Measurements from ENCODE around the gene KLHL14. TPM values are rescaled to one million over a fixed set of nuclear protein-coding genes. Genes with fewer than 3 reads are reported as not detected.

Gene KLHL14
- total RNA-seq, 1 donor from 2014 or later, result not detected

- H3K27me3 Mint-ChIP-seq (ENCODE audit: insufficient read depth), result peaks cover 11% of the 10 kb centered on the region
- intact Hi-C loops (cut with micrococcal nuclease), result no loop called here
These were observed 9.5 kb downstream of the KLHL14 start for GRCh38 chr18:32763293-32763692.

DNA sequence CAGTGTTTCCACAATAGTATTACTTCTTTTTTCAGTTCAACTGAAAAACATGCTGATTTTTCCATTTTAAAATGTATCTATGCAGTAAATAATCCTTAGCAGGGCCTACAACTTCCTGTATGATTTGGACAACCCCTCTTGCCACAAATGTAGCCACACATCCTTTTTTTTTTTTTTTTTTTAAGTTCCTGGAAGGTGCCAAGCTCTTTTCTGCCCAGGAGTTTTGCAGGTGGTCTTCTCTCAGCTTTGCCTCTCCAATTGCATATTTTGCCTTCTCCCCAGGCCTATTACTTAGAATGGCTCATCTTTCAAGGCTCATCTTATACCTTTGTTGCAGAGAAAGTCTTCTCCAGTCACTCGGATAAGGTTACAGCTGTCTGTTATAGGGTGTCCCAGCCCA, 11.6 kb downstream of the KLHL14 start:
- intact Hi-C loops (cut with micrococcal nuclease), result no loop called here

More at GRCh38 chr18:32763293-32763692, 9.5 kb downstream of the KLHL14 start:
- no peak for DNase-seq (ENCODE audit: low spot score)
- Mint-ChIP-seq H3K4me3 (no peak overlapping the region), H3K36me3 (ENCODE audit: low read depth) (no peaks in the 10 kb centered on the region), H3K9me3 (no peaks in the 10 kb centered on the region), H3K27ac (no peak overlapping the region), H3K4me1 (ENCODE audit: low read depth) (no peaks in the 10 kb centered on the region)

DNA sequence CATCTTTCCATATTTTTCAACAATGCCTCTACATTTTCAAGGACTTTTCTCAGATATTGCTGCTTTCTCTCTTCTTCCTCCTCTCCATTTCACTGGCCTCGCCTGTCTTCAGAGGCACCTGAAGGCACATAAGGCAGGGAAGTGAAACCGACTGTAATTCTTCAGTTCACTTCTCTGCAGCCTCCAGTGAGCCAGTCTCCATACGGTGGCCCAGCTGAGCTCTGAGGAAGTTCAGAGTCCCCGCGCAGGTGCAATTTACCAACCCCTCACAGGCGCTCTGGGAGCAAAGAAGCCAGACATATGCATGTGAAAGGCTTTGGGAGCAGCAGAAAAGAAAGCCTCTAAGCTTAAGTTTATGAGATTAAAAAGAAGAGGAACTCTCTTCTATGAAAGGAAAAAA, 12.4 kb downstream of the KLHL14 start:
- Mint-ChIP-seq H3K27me3 (ENCODE audit: insufficient read depth) (peaks cover 2% of the 10 kb centered on the region), H3K4me3 (no peak overlapping the region), H3K27ac (no peak overlapping the region), H3K4me1 (ENCODE audit: low read depth) (no peaks in the 10 kb centered on the region), H3K9me3 (no peaks in the 10 kb centered on the region), H3K36me3 (ENCODE audit: low read depth) (no peaks in the 10 kb centered on the region)
- no peak for DNase-seq (ENCODE audit: low spot score)
- intact Hi-C loops (cut with micrococcal nuclease), result no loop called here

More for the DNA sequence above, 11.6 kb downstream of the KLHL14 start:
- no peak overlapping the region for H3K4me3 Mint-ChIP-seq
- DNase-seq (ENCODE audit: low spot score), result no peak
- H3K27me3 Mint-ChIP-seq (ENCODE audit: insufficient read depth), result peaks cover 2% of the 10 kb centered on the region
- H3K27ac Mint-ChIP-seq, result no peak overlapping the region
- H3K9me3 Mint-ChIP-seq, result no peaks in the 10 kb centered on the region
- no peaks in the 10 kb centered on the region for H3K4me1 Mint-ChIP-seq (ENCODE audit: low read depth)
- no peaks in the 10 kb centered on the region for H3K36me3 Mint-ChIP-seq (ENCODE audit: low read depth)

GRCh38 chr18:32759611-32760167, 13.1 kb downstream of the KLHL14 start:
- H3K4me1 Mint-ChIP-seq (ENCODE audit: low read depth), result no peaks in the 10 kb centered on the region
- no peaks in the 10 kb centered on the region for H3K9me3 Mint-ChIP-seq
- H3K27me3 Mint-ChIP-seq (ENCODE audit: insufficient read depth), result peaks cover 2% of the 10 kb centered on the region
- no peak overlapping the region for H3K27ac Mint-ChIP-seq
- DNase-seq (ENCODE audit: low spot score), result no peak
- intact Hi-C loops (cut with micrococcal nuclease), result no loop called here
- H3K36me3 Mint-ChIP-seq (ENCODE audit: low read depth), result no peaks in the 10 kb centered on the region
- no peak overlapping the region for H3K4me3 Mint-ChIP-seq

DNA sequence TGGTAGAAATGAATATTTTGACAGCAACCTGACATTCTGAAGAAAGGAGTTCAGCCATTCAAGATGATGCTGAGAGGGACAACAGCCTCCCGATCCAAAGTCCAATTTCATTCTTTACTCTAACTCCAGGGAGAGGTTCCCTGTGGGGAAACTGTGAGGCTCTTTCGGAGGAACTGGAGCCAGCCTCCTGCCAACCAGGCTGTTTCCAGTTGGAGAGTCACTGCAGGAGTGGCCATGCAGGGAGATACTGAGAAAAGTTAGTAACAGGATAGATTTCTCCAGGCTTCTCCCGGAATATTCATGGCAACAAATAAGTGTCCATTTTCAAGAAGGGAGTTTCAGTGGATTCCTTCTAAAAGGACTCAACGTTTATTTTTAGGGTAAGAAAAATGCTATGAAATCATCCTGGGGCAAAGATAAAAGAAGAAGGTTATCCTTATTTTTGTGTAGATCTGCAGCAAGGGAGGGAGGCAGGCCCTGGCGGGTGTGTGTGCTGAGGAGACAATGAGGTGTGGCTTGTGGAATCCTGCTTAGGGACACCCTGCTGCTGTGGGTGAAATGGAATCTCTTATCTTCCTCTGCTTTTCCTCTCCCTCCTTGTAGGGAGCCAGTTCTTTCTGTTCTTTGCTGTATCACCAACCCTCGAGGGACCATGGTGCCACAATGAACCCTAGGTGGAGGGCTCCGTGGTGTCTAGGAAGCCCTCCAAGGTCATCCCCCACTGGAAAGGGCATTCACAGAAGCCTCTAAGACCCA, 18.1 kb downstream of the KLHL14 start:
- Mint-ChIP-seq H3K9me3 (no peaks in the 10 kb centered on the region), H3K4me1 (ENCODE audit: low read depth) (no peaks in the 10 kb centered on the region), H3K27me3 (ENCODE audit: insufficient read depth) (no peaks in the 10 kb centered on the region), H3K4me3 (no peak overlapping the region), H3K36me3 (ENCODE audit: low read depth) (no peaks in the 10 kb centered on the region), H3K27ac (no peak overlapping the region)
- DNase-seq (ENCODE audit: low spot score), result no peak
- intact Hi-C loops (cut with micrococcal nuclease), result no loop called here

- no peaks in the 10 kb centered on the region for H3K9me3 Mint-ChIP-seq
- no peaks in the 10 kb centered on the region for H3K4me1 Mint-ChIP-seq (ENCODE audit: low read depth)
- H3K36me3 Mint-ChIP-seq (ENCODE audit: low read depth), result no peaks in the 10 kb centered on the region
- H3K4me3 Mint-ChIP-seq, result no peak overlapping the region
- H3K27me3 Mint-ChIP-seq (ENCODE audit: insufficient read depth), result no peaks in the 10 kb centered on the region
- DNase-seq (ENCODE audit: low spot score), result no peak
- intact Hi-C loops (cut with micrococcal nuclease), result no loop called here
- no peak overlapping the region for H3K27ac Mint-ChIP-seq
These were observed 19.1 kb downstream of the KLHL14 start for GRCh38 chr18:32753656-32754260.

GRCh38 chr18:32750328-32750727, 22.5 kb downstream of the KLHL14 start:
- Mint-ChIP-seq H3K36me3 (ENCODE audit: low read depth) (no peaks in the 10 kb centered on the region), H3K4me1 (ENCODE audit: low read depth) (no peaks in the 10 kb centered on the region), H3K9me3 (no peaks in the 10 kb centered on the region), H3K27me3 (ENCODE audit: insufficient read depth) (no peaks in the 10 kb centered on the region), H3K4me3 (no peak overlapping the region), H3K27ac (no peak overlapping the region)
- intact Hi-C loops (cut with micrococcal nuclease), result no loop called here
- no peak for DNase-seq (ENCODE audit: low spot score)

- H3K27ac Mint-ChIP-seq, result no peak overlapping the region
- no peak overlapping the region for H3K4me3 Mint-ChIP-seq
- H3K4me1 Mint-ChIP-seq (ENCODE audit: low read depth), result no peaks in the 10 kb centered on the region
- H3K36me3 Mint-ChIP-seq (ENCODE audit: low read depth), result no peaks in the 10 kb centered on the region
- DNase-seq (ENCODE audit: low spot score), result no peak
- no peaks in the 10 kb centered on the region for H3K27me3 Mint-ChIP-seq (ENCODE audit: insufficient read depth)
- intact Hi-C loops (cut with micrococcal nuclease), result no loop called here
- H3K9me3 Mint-ChIP-seq, result no peaks in the 10 kb centered on the region
These were observed 23.0 kb downstream of the KLHL14 start for GRCh38 chr18:32749809-32750208.

- Mint-ChIP-seq H3K36me3 (ENCODE audit: low read depth) (no peaks in the 10 kb centered on the region), H3K4me1 (ENCODE audit: low read depth) (no peaks in the 10 kb centered on the region), H3K27ac (no peak overlapping the region), H3K4me3 (no peak overlapping the region), H3K27me3 (ENCODE audit: insufficient read depth) (no peaks in the 10 kb centered on the region), H3K9me3 (no peaks in the 10 kb centered on the region)
- intact Hi-C loops (cut with micrococcal nuclease), result no loop called here
- no peak for DNase-seq (ENCODE audit: low spot score)
These were observed 30.2 kb downstream of the KLHL14 start for GRCh38 chr18:32742579-32742978.

DNA sequence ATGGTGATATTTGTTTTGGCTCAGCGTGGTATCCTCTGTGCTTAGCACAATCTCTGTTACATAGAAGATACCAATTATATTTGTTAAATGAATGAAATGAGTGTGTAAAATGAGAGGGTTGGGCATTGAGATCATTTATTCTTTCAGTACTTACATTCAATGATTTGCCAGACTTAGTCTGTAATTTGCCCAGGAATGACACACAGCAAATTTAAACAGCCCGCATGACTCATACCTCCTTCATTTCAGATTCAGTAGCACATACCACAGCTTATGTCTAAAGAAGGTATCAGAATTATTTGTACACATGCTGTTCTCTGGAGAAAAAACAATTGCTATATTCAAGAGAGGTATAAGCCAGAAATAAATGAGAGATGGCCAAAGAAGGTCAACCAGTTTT, 37.0 kb downstream of the KLHL14 start:
- Mint-ChIP-seq H3K27me3 (ENCODE audit: insufficient read depth) (peaks cover 9% of the 10 kb centered on the region), H3K36me3 (ENCODE audit: low read depth) (no peaks in the 10 kb centered on the region), H3K9me3 (no peaks in the 10 kb centered on the region), H3K27ac (no peak overlapping the region), H3K4me1 (ENCODE audit: low read depth) (no peaks in the 10 kb centered on the region), H3K4me3 (no peak overlapping the region)
- DNase-seq (ENCODE audit: low spot score), result no peak
- intact Hi-C loops (cut with micrococcal nuclease), result no loop called here

GRCh38 chr18:32734442-32734841, 38.4 kb downstream of the KLHL14 start:
- intact Hi-C loops (cut with micrococcal nuclease), result no loop called here
- no peaks in the 10 kb centered on the region for H3K36me3 Mint-ChIP-seq (ENCODE audit: low read depth)
- H3K9me3 Mint-ChIP-seq, result no peaks in the 10 kb centered on the region
- no peaks in the 10 kb centered on the region for H3K4me1 Mint-ChIP-seq (ENCODE audit: low read depth)
- DNase-seq (ENCODE audit: low spot score), result no peak
- H3K27ac Mint-ChIP-seq, result no peak overlapping the region
- H3K27me3 Mint-ChIP-seq (ENCODE audit: insufficient read depth), result peaks cover 12% of the 10 kb centered on the region
- H3K4me3 Mint-ChIP-seq, result no peak overlapping the region

DNA sequence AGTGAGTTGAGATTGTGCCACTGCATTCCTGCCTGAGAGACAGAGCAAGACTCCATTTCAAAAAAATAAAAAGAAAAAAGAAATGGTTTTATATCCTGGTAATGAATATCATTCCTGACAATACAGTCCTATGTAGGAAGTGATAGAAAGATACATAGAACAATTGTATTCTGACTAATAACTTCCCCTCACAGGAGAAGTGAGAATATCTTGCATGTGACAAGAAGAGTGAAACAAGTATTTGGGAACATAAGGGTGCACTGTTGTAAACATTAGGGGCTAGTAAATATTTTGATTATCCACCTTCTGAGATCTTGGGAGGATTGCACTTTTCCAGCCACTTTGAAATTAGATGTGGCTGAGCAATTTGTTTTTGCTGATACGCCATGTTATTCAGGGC, 40.7 kb downstream of the KLHL14 start:
- peaks cover 12% of the 10 kb centered on the region for H3K27me3 Mint-ChIP-seq (ENCODE audit: insufficient read depth)
- no peak for DNase-seq (ENCODE audit: low spot score)
- intact Hi-C loops (cut with micrococcal nuclease), result no loop called here
- no peak overlapping the region for H3K4me3 Mint-ChIP-seq
- no peaks in the 10 kb centered on the region for H3K9me3 Mint-ChIP-seq
- H3K4me1 Mint-ChIP-seq (ENCODE audit: low read depth), result no peaks in the 10 kb centered on the region
- no peak overlapping the region for H3K27ac Mint-ChIP-seq
- H3K36me3 Mint-ChIP-seq (ENCODE audit: low read depth), result no peaks in the 10 kb centered on the region

- no peaks in the 10 kb centered on the region for H3K36me3 Mint-ChIP-seq (ENCODE audit: low read depth)
- H3K9me3 Mint-ChIP-seq, result no peaks in the 10 kb centered on the region
- DNase-seq (ENCODE audit: low spot score), result no peak
- H3K27ac Mint-ChIP-seq, result no peak overlapping the region
- intact Hi-C loops (cut with micrococcal nuclease), result no loop called here
- peaks cover 12% of the 10 kb centered on the region for H3K27me3 Mint-ChIP-seq (ENCODE audit: insufficient read depth)
- no peaks in the 10 kb centered on the region for H3K4me1 Mint-ChIP-seq (ENCODE audit: low read depth)
- H3K4me3 Mint-ChIP-seq, result no peak overlapping the region
These were observed 42.2 kb downstream of the KLHL14 start for GRCh38 chr18:32730620-32731091.
